AG04450 (cell line): ENCODE measurements around the gene KIF15. TPM values are rescaled to one million over a fixed set of nuclear protein-coding genes. Genes with fewer than 3 reads are reported as not detected.

ENCODE experiments used
- CTCF ChIA-PET: fragments of 300-600, 350-600 bp; formaldehyde crosslinking; extraction: SDS; loops from one replicate; lab custom pipeline; 2022; ENCODE audit warnings: antibody characterized with exemption, inconsistent platforms; lab: Charles Lee
- POLR2A ChIA-PET: fragments of 350-600 bp; formaldehyde crosslinking; extraction: SDS; loops from one replicate; lab custom pipeline; 2021; ENCODE audit warnings: antibody characterized with exemption, inconsistent platforms; lab: Yijun Ruan, JAX
- DNase-seq: peaks from one replicate; pipeline ENCODE4 v3.0.0-alpha.2; 2011; ENCODE audit warnings: low read depth, low spot score
- H3K27ac ChIP-seq: one replicate; pipeline ENCODE4 v1.5.1; 2012; ENCODE audit warnings: low read depth, low read length, control low read depth
- H3K27me3 ChIP-seq: one replicate; pipeline ENCODE4 v1.6.0; 2012; ENCODE audit warnings: low read length; ENCODE audit not compliant: control insufficient read depth, insufficient read depth
- H3K4me3 ChIP-seq: 2 replicates; pipeline ENCODE4 v1.5.1; 2011; ENCODE audit warnings: mild to moderate bottlenecking, low read depth, low read length, control low read depth
- H3K9me3 ChIP-seq: 2 replicates; pipeline ENCODE4 v1.5.1; 2012; ENCODE audit warnings: low read length; ENCODE audit not compliant: control insufficient read depth, insufficient read depth
- polyA plus RNA-seq: library from polyadenylated mRNA; depleted of rRNA; stranded (reverse); fragments of >200 nt; gene quantifications from 2 replicates; pipeline ENCODE4 v1.2.3, GENCODE V29; 2011
- TF ChIP-seq, protein P1 (sequence below): IDR thresholded peaks from 2 replicates; pipeline ENCODE4 v1.5.1; 2011; ENCODE audit warnings: low read depth, low read length, control low read depth, inconsistent platforms

The KIF15 gene
- polyA plus RNA-seq, 1 experiment, result 3.6 TPM

DNA sequence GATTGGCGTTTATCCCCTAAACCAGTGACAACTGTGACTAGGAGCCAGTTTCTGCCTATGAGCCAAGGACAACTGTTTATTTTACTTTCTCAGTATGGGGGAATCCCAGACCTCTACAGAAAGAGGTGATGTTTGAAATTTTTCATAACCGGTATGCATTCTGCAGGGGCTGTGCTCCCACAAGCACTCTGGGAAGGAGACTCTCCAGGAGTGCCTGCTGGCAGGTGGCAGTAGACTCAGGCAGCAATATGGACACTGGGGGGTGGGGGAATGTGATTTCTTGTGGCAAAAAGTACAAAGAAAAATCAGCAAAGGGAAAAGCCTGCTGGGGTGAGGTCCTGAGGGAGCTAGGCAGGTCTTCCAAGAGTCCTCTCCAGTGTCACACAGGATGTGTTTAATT lies 118.7 kb downstream of the KIF15 start:
- Histone ChIP-seq H3K9me3 (peaks cover 5% of the 10 kb centered on the region), H3K27me3 (no peaks in the 10 kb centered on the region), H3K27ac (no peak overlapping the region), H3K4me3 (no peak overlapping the region)
- ChIA-PET CTCF (no interaction called here), POLR2A (no interaction called here)
- TF ChIP-seq, protein P1, sequence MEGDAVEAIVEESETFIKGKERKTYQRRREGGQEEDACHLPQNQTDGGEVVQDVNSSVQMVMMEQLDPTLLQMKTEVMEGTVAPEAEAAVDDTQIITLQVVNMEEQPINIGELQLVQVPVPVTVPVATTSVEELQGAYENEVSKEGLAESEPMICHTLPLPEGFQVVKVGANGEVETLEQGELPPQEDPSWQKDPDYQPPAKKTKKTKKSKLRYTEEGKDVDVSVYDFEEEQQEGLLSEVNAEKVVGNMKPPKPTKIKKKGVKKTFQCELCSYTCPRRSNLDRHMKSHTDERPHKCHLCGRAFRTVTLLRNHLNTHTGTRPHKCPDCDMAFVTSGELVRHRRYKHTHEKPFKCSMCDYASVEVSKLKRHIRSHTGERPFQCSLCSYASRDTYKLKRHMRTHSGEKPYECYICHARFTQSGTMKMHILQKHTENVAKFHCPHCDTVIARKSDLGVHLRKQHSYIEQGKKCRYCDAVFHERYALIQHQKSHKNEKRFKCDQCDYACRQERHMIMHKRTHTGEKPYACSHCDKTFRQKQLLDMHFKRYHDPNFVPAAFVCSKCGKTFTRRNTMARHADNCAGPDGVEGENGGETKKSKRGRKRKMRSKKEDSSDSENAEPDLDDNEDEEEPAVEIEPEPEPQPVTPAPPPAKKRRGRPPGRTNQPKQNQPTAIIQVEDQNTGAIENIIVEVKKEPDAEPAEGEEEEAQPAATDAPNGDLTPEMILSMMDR, result peak; percentile 2; the same call in 1 of the 2 replicates
- DNase-seq, result no peak

DNA sequence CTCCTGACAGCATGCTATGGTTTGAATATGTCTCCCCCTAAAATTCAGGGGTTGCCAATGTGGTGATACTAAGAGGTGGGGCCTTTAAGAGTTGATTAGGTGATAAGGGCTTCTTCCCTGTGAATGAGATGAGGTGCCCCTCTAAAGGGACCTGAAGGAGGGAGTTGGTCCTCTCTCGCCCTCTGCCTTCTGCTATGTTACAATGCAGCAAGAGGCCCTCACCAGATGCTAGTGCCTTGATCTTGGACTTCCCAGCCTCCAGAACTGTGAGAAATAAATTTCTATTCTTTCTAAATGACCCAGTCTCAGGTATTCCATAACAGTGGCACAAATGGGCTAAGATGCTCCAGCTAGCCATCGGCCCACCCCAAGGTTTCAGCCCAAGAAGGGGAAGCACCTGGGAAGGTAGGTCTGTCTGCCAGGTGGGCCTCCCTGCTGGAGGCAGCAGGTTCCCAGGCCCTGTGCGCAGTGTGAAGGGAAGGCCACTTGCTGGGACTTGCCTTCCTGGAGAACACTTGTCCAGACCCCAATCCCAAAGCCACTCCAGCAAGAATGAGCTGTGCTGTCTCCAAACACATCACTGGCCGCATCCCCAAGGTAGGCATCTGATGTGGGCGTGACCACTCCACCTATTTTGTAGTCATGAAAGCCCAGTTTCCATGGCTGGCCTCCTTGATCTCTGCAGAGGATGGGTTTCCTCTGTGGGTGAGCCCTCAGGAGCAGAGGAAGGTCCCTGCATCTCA lies 121.8 kb downstream of the KIF15 start:
- TF ChIP-seq, protein P1, result no peak; the same call in 1 of the 2 replicates
- H3K9me3 ChIP-seq, result peaks cover 5% of the 10 kb centered on the region
- CTCF ChIA-PET, result interaction anchor here (0.6 kb wide), 1 partner anchor 10 kb away, joined by 3 read pairs; no protein-coding TSS in a partner anchor

DNA sequence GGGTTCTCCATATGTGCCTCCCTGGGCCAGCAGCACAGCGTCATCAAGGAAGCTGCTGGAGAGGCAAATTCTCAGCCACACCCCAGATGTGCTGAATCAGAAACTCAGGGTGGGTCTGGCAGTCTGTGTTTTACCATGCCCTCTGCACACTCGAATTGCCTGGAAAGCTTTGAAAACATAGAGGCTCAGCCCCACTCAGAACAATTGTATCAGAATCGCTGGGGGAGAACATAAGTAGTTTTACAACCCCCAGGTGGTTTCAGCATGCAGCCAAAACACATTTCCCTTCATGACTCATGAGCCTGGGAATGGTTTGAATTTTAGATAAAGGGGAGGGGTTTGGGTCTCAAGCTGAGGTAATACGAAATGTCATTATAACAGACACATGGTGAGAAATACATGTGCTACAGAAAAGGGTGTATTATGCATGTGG lies 122.4 kb downstream of the KIF15 start:
- peak; percentile 77 for DNase-seq
- CTCF ChIA-PET, result interaction anchor here (0.6 kb wide), 1 partner anchor 10 kb away, joined by 3 read pairs; no protein-coding TSS in a partner anchor

More for the DNA sequence above, 121.8 kb downstream of the KIF15 start:
- DNase-seq, result no peak
- Histone ChIP-seq H3K27me3 (no peaks in the 10 kb centered on the region), H3K27ac (peak overlapping the region; percentile 92), H3K4me3 (no peak overlapping the region)
- POLR2A ChIA-PET, result interaction anchor here (0.8 to 1.5 kb wide), 3 partner anchors 10 to 129 kb away, joined by 3 to 4 read pairs (median 4); partner anchors contain the start of gene ZDHHC3

DNA sequence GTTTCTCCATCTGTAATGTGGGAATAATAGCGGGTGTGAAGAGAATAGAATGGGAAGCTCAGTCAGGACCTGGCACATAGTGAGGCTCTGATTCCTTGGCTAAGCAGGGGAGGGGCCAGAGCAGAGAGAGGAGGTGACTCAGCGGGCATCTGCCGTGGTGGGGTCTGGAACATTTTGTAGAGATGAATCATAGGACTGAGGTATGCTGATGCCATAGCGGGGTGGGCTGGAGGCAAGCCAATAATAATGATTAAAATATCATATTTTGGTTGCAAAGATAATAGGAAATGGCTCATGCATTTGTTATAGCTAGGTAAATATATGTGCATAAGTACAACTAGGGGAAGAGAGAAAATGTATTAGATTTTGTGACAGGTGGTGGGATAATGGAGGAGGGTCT lies 124.0 kb downstream of the KIF15 start:
- TF ChIP-seq, protein P1, result no peak
- POLR2A ChIA-PET, result no interaction called here
- H3K27ac ChIP-seq, result no peak overlapping the region
- DNase-seq, result peak; percentile 80
- H3K9me3 ChIP-seq, result peaks cover 5% of the 10 kb centered on the region
- H3K27me3 ChIP-seq, result no peaks in the 10 kb centered on the region
- CTCF ChIA-PET, result interaction anchor here (1.1 kb wide), 1 partner anchor 353 kb away, joined by 3 read pairs; no protein-coding TSS in a partner anchor
- no peak overlapping the region for H3K4me3 ChIP-seq

More for the DNA sequence above, 122.4 kb downstream of the KIF15 start:
- TF ChIP-seq, protein P1, result no peak
- POLR2A ChIA-PET, result interaction anchor here (0.8 to 1.5 kb wide), 3 partner anchors 9 to 128 kb away, joined by 3 to 4 read pairs (median 4); partner anchors contain the start of gene ZDHHC3
- Histone ChIP-seq H3K9me3 (peaks cover 5% of the 10 kb centered on the region), H3K27me3 (no peaks in the 10 kb centered on the region), H3K27ac (peak overlapping the region; percentile 92), H3K4me3 (no peak overlapping the region)

- no peaks in the 10 kb centered on the region for H3K27me3 ChIP-seq
- ChIA-PET POLR2A (no interaction called here), CTCF (no interaction called here)
- no peak overlapping the region for H3K4me3 ChIP-seq
- peaks cover 5% of the 10 kb centered on the region for H3K9me3 ChIP-seq
- H3K27ac ChIP-seq, result no peak overlapping the region
- TF ChIP-seq, protein P1, result no peak
- no peak for DNase-seq
These were observed 125.0 kb downstream of the KIF15 start for GRCh38 chr3:44886561-44886960.
